AG09319 (cell line): ENCODE data around the gene SLC20A1.

Source experiments
- DNase-seq: peaks from one replicate; pipeline ENCODE4 v3.0.0-alpha.2; 2010; ENCODE audit warnings: low read depth; ENCODE audit errors: extremely low read depth
- CTCF ChIP-seq: IDR thresholded peaks from 2 replicates; pipeline ENCODE4 v1.5.1; 2011; ENCODE audit warnings: low read depth, mild to moderate bottlenecking, inconsistent platforms, low read length, moderate library complexity

SLC20A1 gene

GRCh38 chr2:112642966-112643365 is 2.8 kb upstream of the SLC20A1 start:
- DNase-seq, result no peak
- no peak for TF ChIP-seq CTCF

DNA sequence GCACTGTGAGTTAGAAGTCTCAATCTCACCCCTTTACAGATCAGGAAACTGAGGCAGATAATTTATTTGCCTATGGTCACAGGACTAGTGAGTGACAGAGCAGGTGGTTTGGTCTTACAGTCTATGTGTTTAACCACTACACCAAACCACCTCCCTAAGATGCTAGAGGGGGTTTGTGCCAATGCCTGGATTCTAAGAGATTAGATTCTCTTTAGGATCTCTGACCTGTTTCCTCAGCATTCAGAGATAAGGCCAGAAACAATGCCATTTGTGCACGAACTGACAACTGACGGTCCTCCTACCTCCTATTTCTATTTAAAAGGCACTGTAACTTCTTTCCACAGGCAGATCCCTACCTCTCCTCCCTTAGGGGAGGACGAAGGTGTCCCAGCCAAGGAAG is 2.3 kb upstream of the SLC20A1 start:
- no peak for DNase-seq
- no peak for TF ChIP-seq CTCF

DNA sequence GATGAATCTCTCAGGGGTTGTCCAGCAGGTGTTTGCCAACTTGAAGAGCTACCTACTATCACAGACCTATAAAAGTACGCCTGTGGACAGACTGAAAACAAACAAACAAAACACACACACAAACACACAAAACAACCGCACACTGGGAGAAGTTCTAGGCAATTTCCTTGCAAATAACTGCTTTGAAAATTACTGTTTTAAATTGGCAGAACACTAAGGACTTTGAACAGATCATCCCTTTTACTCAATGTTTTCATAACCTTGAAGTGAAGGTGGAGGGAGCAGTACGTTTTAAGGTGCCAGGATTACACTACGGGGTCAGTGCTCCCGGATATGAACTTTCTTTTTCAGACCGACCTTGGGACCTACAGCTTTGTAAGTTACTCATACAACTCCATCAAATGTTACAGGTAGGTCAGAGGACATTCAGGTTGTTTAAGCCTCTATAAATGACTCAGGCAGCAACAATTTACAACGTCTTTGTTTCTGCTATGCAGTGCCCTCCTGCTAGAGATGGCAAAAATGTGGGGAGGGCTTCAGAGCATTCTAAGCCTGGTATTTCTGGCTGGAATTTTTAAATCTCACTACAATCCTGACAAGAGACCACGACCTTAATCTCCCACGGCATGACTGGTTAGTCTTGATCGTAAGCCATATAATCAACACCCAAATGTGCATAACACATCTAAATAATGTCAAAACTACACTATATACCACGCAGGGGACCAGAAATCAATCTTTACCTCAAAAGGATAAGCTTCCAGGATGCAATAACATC is 1.4 kb upstream of the SLC20A1 start:
- TF ChIP-seq CTCF, result no peak
- no peak for DNase-seq

DNA sequence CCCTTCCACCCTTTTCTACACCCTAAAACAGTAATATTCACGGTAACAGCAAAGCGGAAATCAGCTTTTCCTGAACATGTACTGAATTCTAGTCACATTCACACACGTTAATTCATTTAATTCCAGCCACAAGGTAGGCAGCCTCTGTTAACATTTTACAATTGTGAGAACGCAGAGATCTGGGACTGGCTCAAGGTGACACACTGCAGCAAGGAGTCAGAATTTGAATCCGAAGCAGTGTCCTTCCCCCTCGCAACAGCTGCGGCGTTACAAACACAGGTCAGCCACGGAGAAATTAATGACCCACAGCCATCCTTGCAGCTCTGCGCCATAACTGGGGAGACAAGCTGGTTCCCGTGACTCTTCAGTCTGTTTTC is 818 bp upstream of the SLC20A1 start:
- TF ChIP-seq CTCF, result no peak
- DNase-seq, result no peak

DNA sequence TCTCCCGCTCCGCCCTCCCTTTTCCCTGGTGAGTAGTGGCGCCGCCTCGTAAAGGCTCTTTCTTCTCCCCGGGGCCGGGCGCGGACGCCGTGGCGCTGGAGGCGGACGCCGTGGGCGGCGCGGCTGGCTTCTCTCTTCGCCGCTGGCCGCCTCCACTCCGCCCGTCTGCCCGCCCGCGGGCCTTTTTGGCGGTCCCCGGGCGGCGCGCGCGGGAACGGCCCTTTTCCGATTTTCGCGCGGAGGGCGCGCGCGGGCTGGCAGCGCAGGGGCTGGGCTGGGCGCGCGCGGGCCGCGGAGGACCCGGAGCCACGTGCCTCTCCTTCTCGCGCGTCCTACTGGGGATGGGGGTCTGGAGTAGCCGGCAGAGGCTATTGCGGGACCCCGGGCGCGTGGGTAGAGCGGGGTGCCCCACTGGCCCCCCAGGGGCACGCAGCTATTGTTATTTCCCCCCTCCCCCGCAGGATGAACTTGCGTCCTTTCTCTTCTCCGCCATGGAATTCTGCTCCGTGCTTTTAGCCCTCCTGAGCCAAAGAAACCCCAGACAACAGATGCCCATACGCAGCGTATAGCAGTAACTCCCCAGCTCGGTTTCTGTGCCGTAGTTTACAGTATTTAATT is 472 bp downstream of the SLC20A1 start:
- TF ChIP-seq CTCF, result no peak
- no peak for DNase-seq

- no peak for DNase-seq
- TF ChIP-seq CTCF, result no peak
Measured at GRCh38 chr2:112646791-112647689, 1.3 kb downstream of the SLC20A1 start.

GRCh38 chr2:112648081-112648480 is 2.3 kb downstream of the SLC20A1 start:
- DNase-seq, result no peak
- TF ChIP-seq CTCF, result no peak
